Type B pancreatic cell (in vitro differentiated cells): Measurements from ENCODE around the gene TULP4. TPM values are rescaled to one million over a fixed set of nuclear protein-coding genes. Genes with fewer than 3 reads are reported as not detected.
"Not testable (repeated sequence)": the region's sequence is repeated elsewhere in the genome, so short reads cannot be mapped to it uniquely, and the experiment has no call there.

Experiments used
- DNase-seq: peaks from one replicate; pipeline ENCODE4 v3.0.0; 2021; ENCODE audit warnings: mixed read lengths; ENCODE audit not compliant: unreplicated experiment; ENCODE audit errors: extremely low spot score
- H3K27ac Mint-ChIP-seq: 2 replicates; pipeline ENCODE4 v1.8.0; 2021; ENCODE audit warnings: mild to moderate bottlenecking, mixed read lengths
- H3K27me3 Mint-ChIP-seq: 2 replicates; pipeline ENCODE4 v1.8.0; 2021; ENCODE audit warnings: mixed read lengths
- H3K36me3 Mint-ChIP-seq: 2 replicates; pipeline ENCODE4 v1.8.0; 2021; ENCODE audit warnings: mixed read lengths
- H3K4me1 Mint-ChIP-seq: one replicate; pipeline ENCODE4 v1.8.0; 2021; ENCODE audit warnings: mixed read lengths; ENCODE audit not compliant: unreplicated experiment
- H3K4me3 Mint-ChIP-seq: 2 replicates; pipeline ENCODE4 v1.8.0; 2021; ENCODE audit warnings: mild to moderate bottlenecking, mixed read lengths
- H3K9me3 Mint-ChIP-seq: 2 replicates; pipeline ENCODE4 v1.8.0; 2021; ENCODE audit warnings: mixed read lengths
- total RNA-seq: library from RNA; stranded (reverse); gene quantifications from 2 replicates; pipeline ENCODE4 v1.2.1, GENCODE V29; 2021; ENCODE audit warnings: low replicate concordance
- TF ChIP-seq, protein P1 (sequence below): fragments of 200-600 bp; sonication (generic); conservative IDR thresholded peaks from 2 replicates; pipeline ENCODE4 v1.5.0; 2021; ENCODE audit warnings: antibody characterized with exemption, mild to moderate bottlenecking

Gene TULP4
- total RNA-seq, 1 donor from 2014 or later = 109 TPM

DNA sequence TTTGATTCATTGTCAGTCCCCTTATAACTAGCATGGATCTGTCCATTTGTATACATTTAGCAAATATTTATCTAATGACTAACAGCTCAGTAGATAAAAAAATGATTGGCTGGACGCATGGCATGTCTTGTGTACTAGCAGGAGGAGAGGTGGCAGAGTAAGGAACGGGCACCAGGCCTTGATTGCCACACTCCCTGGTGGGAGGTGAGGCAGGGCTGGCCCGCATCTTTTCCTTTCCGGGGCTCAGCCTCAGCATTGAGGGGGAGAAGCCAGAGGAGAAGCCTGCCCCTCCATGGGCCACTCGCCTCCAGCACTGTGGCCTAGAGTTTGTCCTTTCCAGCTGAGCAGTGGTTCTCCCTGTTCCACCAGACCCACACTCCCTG is 162.7 kb downstream of the TULP4 start:
- Mint-ChIP-seq H3K27ac (peak overlapping the region; percentile 25), H3K9me3 (no peaks in the 10 kb centered on the region), H3K36me3 (peaks cover 30% of the 10 kb centered on the region)

DNA sequence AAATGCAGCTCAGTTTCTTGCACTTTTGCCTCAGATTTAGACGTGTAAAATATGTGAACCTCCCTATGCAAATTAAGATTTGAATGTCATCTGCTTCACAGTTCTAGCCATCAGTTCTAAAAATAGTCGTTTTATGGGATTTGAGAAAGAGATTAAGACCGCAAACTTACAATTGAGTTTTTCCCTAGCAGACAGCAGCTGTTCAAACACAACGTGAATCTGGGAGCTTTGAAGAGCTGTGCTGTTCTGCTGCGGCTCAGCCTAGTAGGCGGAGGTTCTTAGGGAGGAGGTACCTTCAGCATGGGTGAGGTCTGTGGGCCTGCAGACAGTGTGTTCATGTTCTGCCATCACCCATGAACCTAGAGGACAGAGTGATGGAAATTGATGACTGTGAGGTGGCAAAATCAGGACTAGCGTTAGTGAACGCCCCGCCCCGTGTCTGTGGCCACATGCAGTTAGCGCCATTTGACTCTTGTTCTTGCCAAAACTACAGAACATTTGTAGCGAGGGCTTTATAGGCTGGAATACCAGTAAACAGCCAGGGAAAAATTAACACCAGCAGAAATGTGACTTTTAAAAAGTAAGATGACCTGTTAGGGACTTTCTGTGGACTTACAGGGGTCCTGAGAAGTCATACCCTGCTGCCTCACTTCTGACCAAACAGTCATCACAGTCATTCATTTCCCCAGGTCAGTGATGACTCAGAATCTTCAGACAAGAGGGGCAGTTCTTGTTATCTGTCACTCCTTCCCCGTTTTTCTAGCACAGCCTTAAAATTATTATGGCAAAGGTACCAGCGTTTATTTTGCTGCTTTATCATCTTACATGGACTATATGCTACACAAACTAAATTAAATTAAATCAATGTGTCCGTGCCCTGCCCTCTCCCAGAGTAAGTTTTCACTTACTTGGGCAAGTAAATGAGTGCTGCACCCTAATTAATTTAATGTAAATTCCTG is 163.4 kb downstream of the TULP4 start:
- Mint-ChIP-seq H3K4me3 (no peak overlapping the region), H3K27me3 (no peaks in the 10 kb centered on the region), H3K9me3 (no peaks in the 10 kb centered on the region), H3K4me1 (peaks cover 8% of the 10 kb centered on the region), H3K27ac (peak overlapping the region; percentile 25), H3K36me3 (peaks cover 33% of the 10 kb centered on the region)
- TF ChIP-seq, protein P1, sequence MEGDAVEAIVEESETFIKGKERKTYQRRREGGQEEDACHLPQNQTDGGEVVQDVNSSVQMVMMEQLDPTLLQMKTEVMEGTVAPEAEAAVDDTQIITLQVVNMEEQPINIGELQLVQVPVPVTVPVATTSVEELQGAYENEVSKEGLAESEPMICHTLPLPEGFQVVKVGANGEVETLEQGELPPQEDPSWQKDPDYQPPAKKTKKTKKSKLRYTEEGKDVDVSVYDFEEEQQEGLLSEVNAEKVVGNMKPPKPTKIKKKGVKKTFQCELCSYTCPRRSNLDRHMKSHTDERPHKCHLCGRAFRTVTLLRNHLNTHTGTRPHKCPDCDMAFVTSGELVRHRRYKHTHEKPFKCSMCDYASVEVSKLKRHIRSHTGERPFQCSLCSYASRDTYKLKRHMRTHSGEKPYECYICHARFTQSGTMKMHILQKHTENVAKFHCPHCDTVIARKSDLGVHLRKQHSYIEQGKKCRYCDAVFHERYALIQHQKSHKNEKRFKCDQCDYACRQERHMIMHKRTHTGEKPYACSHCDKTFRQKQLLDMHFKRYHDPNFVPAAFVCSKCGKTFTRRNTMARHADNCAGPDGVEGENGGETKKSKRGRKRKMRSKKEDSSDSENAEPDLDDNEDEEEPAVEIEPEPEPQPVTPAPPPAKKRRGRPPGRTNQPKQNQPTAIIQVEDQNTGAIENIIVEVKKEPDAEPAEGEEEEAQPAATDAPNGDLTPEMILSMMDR = no peak
- no peak for DNase-seq

More for the DNA sequence above, 162.7 kb downstream of the TULP4 start:
- Mint-ChIP-seq H3K27me3 (no peaks in the 10 kb centered on the region), H3K4me3 (no peak overlapping the region), H3K4me1 (peaks cover 8% of the 10 kb centered on the region)
- TF ChIP-seq, protein P1 = no peak
- DNase-seq = no peak

DNA sequence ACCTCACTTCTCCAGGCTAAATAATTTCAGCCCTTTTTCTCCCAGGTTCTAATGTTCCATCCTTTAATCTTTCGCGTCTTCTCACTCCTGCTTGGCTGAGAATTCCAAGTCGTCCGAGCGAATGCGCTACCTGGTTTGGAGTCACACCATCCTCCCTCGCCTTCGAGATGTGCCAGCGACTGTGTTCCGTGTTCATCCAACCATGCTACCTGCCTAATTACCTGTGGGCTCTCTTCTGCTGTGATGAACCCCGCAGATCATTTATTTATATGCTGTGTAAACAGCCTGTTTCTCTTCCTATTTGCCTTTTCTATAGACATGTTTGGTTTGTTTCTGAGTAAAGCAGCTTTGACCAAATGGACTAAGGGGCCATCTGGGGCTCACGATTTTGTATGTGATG is 164.1 kb downstream of the TULP4 start:
- H3K27ac Mint-ChIP-seq = no peak overlapping the region
- H3K9me3 Mint-ChIP-seq = no peaks in the 10 kb centered on the region
- H3K36me3 Mint-ChIP-seq = peaks cover 31% of the 10 kb centered on the region
- no peaks in the 10 kb centered on the region for H3K27me3 Mint-ChIP-seq
- peaks cover 8% of the 10 kb centered on the region for H3K4me1 Mint-ChIP-seq
- TF ChIP-seq, protein P1 = no peak
- no peak for DNase-seq
- no peak overlapping the region for H3K4me3 Mint-ChIP-seq

DNA sequence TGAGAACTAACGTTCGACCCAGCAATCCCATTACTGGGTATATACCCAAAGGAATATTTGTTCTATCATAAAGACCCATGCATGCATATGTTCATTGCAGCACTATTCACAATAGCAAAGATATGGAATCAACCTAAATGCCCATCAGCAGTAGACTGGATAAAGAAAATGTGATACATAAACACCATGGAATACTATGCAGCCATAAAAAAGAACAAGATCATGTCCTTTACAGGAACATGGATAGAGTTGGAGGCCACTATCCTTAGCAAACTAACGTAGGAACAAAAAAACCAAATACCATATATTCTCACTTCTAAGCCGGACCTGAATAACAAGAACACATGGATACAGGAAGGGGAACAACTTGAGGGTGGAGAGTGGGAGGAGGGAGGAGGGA is 165.5 kb downstream of the TULP4 start:
- H3K9me3 Mint-ChIP-seq, H3K4me3 Mint-ChIP-seq, DNase-seq, H3K27ac Mint-ChIP-seq, H3K27me3 Mint-ChIP-seq, H3K4me1 Mint-ChIP-seq: not testable (repeated sequence)
- H3K36me3 Mint-ChIP-seq = peaks cover 41% of the 10 kb centered on the region

DNA sequence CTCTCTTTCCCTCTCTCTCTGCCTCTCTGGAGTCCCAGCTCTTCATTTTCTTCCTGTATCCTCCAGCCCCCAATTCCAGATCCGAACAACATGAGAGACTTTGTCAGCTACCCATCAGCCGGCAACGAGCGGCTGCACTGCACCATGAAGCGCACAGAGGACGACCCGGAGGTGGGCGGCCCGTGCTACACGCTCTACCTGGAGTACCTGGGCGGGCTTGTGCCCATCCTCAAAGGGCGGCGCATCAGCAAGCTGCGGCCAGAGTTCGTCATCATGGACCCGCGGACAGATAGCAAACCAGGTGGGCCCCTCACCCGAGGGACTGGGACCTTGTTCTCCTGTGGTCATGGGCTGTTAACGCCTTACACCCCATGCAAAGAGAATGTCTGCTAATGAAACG is 168.7 kb downstream of the TULP4 start:
- Mint-ChIP-seq H3K27me3 (no peaks in the 10 kb centered on the region), H3K4me3 (no peak overlapping the region), H3K27ac (peak overlapping the region; percentile 11), H3K4me1 (no peaks in the 10 kb centered on the region), H3K9me3 (no peaks in the 10 kb centered on the region), H3K36me3 (peaks cover 48% of the 10 kb centered on the region)
- DNase-seq = no peak
- TF ChIP-seq, protein P1 = no peak

DNA sequence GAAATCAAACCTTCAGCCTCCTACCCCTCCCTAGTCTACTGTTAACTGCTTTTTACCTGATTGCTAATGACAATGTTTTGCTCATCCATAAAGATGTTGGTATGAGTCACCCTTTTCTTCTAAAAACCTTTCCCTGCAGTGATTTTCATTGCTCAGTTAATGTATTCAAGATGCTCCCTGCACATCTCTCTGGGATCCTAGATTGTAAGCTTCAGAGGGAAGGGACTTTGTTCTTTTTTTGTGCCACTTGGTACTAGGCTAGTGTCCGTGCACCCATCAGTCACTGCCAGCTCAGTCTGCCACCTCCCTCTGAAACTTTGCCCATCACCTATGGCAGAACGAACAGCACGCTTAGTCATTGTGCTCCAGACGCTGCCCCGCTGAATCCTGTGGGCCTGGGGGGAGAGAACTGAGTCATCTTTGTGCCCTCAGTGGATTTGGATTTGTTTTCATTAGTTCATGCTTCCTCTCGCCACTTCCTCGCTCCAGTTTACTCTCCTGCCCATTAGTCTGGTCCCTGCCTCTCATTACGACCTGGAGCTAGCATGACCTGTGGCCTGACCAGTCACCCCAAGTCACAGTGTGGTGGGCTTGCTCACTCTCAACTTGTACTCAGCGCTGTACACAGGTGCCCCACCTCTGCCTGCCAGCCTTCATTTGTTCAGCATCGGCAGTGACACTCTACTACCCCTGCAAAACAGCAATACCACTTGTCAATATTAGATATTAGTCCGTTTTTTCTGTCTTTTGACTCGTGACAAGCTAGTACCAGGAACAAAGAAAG is 169.6 kb downstream of the TULP4 start:
- Mint-ChIP-seq H3K9me3 (no peaks in the 10 kb centered on the region), H3K36me3 (peaks cover 41% of the 10 kb centered on the region), H3K4me1 (no peaks in the 10 kb centered on the region), H3K27ac (no peak overlapping the region), H3K27me3 (no peaks in the 10 kb centered on the region), H3K4me3 (no peak overlapping the region)
- DNase-seq = no peak
- TF ChIP-seq, protein P1 = no peak
